ENCODE measurements around the gene KCNJ11. TPM values are rescaled to one million over a fixed set of nuclear protein-coding genes. Genes with fewer than 3 reads are reported as not detected.

The KCNJ11 gene
- total and polyA plus RNA-seq, 2 experiments from 2014 or later: not detected

DNA sequence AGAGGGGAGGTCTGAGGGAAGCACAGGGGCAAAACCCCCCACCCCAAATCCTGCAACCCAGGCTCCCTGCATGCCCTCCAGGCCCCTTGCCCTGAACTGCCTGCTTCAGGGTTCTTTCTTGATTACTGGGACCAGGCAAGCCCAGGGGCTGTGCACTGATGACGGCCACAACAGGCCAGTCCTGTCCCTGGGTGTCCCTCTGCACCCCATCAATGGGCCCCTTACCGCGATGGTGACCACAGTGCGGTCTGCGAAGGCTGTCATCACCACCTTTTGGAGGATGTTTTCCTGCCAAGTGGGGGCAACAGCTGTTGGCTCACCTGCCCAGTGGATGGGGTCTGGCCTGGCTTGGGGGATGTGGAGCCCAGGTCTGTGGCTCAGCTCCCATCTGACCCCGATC is 5.0 kb upstream of the KCNJ11 start:
- Histone ChIP-seq H2AFZ (no peak overlapping the region), H3K4me3 (no peak overlapping the region), H3K27me3 (replicated peaks; ENCODE audit: insufficient read depth) (peaks cover 5% of the 10 kb centered on the region; the same call in 1 of the 2 replicates), H3K4me1 (ENCODE audit: insufficient read depth) (no peaks in the 10 kb centered on the region), H3K36me3 (ENCODE audit: low read depth) (no peaks in the 10 kb centered on the region), H3K9me3 (ENCODE audit: low read depth) (no peaks in the 10 kb centered on the region), H3K9ac (no peak overlapping the region), H3K27ac (no peak overlapping the region), H3K9me2 (ENCODE audit: insufficient read depth) (no peaks in the 10 kb centered on the region), H3K4me2 (ENCODE audit: unreplicated experiment) (no peak overlapping the region), H4K20me1 (ENCODE audit: insufficient read depth) (no peaks in the 10 kb centered on the region), H3K79me2 (ENCODE audit: insufficient read depth) (no peaks in the 10 kb centered on the region), H3F3A (ENCODE audit: insufficient read depth) (no peaks in the 10 kb centered on the region)
- in situ Hi-C loops (cut with MboI): no loop called here
- TF ChIP-seq EZH2 (IDR thresholded peaks at IDR 0.05; ENCODE audit: insufficient read depth, poor library complexity, severe bottlenecking) (no peak), EZH2phosphoT487 (IDR thresholded peaks at IDR 0.05; ENCODE audit: insufficient read depth, low read depth) (no peak)
- WGBS, 2 experiments (ENCODE audit: low coverage in 1 of 2, low lambda C conversion rate in 2 of 2, missing lambda C conversion rate in 2 of 2): 71 to 86% methylated on average over 5 to 6 of the region's 6 CpGs
- DNase-seq: no peak

DNA sequence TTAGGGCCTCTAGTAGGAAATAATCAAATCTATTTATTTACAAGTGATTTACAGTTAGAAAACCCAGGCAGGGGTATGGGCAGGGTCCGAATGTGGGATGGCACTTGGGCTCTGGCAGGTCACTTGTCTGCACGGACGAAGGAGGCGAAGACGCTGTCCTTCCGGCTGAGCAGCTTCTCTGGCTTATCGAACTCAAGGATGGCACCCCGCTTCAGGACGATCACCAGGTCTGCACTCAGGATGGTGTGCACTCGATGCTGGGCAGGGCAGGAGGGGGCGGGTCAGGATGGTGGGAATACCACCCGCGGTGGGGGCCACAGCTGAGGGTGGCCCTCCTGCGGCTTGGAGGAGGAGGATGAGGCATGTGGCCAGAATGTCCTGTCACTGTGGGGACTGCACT is 4.4 kb upstream of the KCNJ11 start:
- WGBS, 2 experiments (ENCODE audit: low coverage in 1 of 2, low lambda C conversion rate in 2 of 2, missing lambda C conversion rate in 2 of 2): 71 to 75% methylated on average over 10 to 14 of the region's 14 CpGs
- H3K4me1 ChIP-seq (ENCODE audit: insufficient read depth): no peaks in the 10 kb centered on the region
- H3K4me3 ChIP-seq: no peak overlapping the region
- H2AFZ ChIP-seq: no peak overlapping the region
- H3K27me3 ChIP-seq (replicated peaks; ENCODE audit: insufficient read depth): peaks cover 5% of the 10 kb centered on the region; the same call in 1 of the 2 replicates
- no peaks in the 10 kb centered on the region for H4K20me1 ChIP-seq (ENCODE audit: insufficient read depth)
- TF ChIP-seq EZH2phosphoT487 (IDR thresholded peaks at IDR 0.05; ENCODE audit: insufficient read depth, low read depth) (no peak), EZH2 (IDR thresholded peaks at IDR 0.05; ENCODE audit: insufficient read depth, poor library complexity, severe bottlenecking) (no peak)
- no peaks in the 10 kb centered on the region for H3K9me3 ChIP-seq (ENCODE audit: low read depth)
- H3K4me2 ChIP-seq (ENCODE audit: unreplicated experiment): no peak overlapping the region
- H3K9ac ChIP-seq: no peak overlapping the region
- no peak for DNase-seq
- in situ Hi-C loops (cut with MboI): no loop called here
- no peaks in the 10 kb centered on the region for H3K36me3 ChIP-seq (ENCODE audit: low read depth)
- H3K9me2 ChIP-seq (ENCODE audit: insufficient read depth): no peaks in the 10 kb centered on the region
- H3K79me2 ChIP-seq (ENCODE audit: insufficient read depth): no peaks in the 10 kb centered on the region
- H3F3A ChIP-seq (ENCODE audit: insufficient read depth): no peaks in the 10 kb centered on the region
- no peak overlapping the region for H3K27ac ChIP-seq

DNA sequence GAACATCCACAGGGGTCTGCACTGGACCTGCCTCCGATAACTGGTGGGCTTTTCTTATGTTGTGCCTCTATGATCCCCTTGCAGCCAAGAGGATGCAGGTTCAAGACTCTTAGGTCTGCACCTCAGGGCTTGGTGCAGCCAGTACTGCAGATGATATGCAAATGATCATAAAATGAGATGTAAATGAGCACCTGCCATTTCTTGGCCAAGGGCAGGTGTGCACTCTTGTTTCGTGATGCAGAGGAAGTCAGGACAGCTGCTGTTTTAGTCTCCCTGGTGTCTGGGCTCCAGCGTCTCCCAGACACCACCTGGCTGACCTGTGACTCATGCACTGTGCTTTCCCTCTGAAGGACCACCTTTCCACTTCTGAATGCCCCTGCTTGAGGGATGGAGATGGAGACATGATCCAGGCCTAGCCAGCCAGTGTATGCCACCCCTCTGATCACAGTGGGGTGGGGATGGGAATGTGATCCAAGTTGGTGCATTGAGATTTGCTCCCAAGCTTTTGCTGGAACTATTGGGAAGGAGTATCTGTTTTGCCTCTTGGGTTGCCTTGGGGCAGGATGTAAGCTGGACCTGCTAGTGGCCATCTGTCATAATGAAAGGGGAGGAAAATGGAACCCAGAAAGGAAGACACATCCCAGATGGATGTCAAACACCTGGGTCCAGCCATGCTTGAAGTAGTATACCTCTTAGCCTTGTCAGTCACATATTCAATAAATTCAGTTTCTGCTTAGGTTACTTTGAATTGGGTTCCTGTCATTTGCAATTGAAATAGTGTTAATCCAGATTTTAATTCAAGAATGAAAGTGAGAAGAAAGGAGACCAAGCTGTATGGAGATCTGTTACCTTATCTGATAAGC is 3.3 kb upstream of the KCNJ11 start:
- DNase-seq: no peak
- Histone ChIP-seq H3F3A (ENCODE audit: insufficient read depth) (no peaks in the 10 kb centered on the region), H3K9me3 (ENCODE audit: low read depth) (no peaks in the 10 kb centered on the region), H3K9me2 (ENCODE audit: insufficient read depth) (no peaks in the 10 kb centered on the region), H3K9ac (no peak overlapping the region), H3K4me3 (no peak overlapping the region), H3K36me3 (ENCODE audit: low read depth) (no peaks in the 10 kb centered on the region), H3K4me2 (ENCODE audit: unreplicated experiment) (no peak overlapping the region), H3K27ac (no peak overlapping the region), H3K4me1 (ENCODE audit: insufficient read depth) (no peaks in the 10 kb centered on the region), H2AFZ (no peak overlapping the region), H3K27me3 (replicated peaks; ENCODE audit: insufficient read depth) (0 out of 2 replicates have a peak, but pooled peaks cover 5% of the 10 kb centered on the region), H4K20me1 (ENCODE audit: insufficient read depth) (no peaks in the 10 kb centered on the region), H3K79me2 (ENCODE audit: insufficient read depth) (no peaks in the 10 kb centered on the region)
- in situ Hi-C loops (cut with MboI): no loop called here
- WGBS, 2 experiments (ENCODE audit: low coverage in 1 of 2, low lambda C conversion rate in 2 of 2, missing lambda C conversion rate in 2 of 2): 85 to 89% methylated on average over 3 of the region's 3 CpGs
- TF ChIP-seq EZH2 (IDR thresholded peaks at IDR 0.05; ENCODE audit: insufficient read depth, poor library complexity, severe bottlenecking): no peak
- TF ChIP-seq EZH2phosphoT487 (IDR thresholded peaks at IDR 0.05; ENCODE audit: insufficient read depth, low read depth): no peak

DNA sequence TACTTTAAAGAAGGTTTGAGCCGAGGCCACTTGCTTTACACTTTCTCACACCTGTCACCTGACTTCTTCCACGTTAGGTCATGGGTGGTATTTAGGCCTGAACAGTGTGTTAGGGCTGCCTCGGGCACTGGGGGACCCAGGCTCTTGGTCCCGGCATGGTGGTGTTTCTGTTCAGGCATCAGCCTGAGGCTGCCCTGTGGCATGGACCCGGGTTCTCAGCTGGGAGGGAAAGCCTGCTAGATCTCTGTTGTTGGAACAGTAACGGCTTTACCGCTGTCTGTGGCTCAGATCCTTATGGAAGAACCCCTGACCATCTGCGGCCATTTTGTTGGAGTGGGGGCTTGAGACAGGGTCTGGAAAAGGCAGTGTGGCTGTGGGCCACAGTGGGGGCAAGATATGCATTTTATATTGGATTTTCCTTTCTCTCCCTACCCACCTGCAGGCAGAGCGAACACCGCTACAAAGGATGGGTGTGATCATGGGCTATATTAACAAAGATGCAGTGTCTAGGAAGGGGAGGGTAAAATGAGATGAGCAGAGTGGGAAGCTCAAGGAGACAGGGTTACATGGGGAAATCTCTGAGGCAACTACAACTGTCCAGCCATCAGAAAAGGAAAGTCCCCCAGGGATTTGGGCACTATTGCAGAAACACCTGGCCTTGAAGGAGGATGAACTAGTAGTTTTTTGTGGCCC is 1.6 kb upstream of the KCNJ11 start:
- DNase-seq: no peak
- WGBS, 2 experiments (ENCODE audit: low coverage in 1 of 2, low lambda C conversion rate in 2 of 2, missing lambda C conversion rate in 2 of 2): 59 to 62% methylated on average over 10 of the region's 10 CpGs
- Histone ChIP-seq H2AFZ (no peak overlapping the region), H3F3A (ENCODE audit: insufficient read depth) (no peaks in the 10 kb centered on the region), H3K27ac (no peak overlapping the region), H3K9me3 (ENCODE audit: low read depth) (no peaks in the 10 kb centered on the region), H3K27me3 (replicated peaks; ENCODE audit: insufficient read depth) (0 out of 2 replicates have a peak, but pooled peaks cover 5% of the 10 kb centered on the region), H3K4me1 (ENCODE audit: insufficient read depth) (no peaks in the 10 kb centered on the region), H3K4me3 (no peak overlapping the region), H3K9ac (no peak overlapping the region), H3K9me2 (ENCODE audit: insufficient read depth) (no peaks in the 10 kb centered on the region), H3K79me2 (ENCODE audit: insufficient read depth) (no peaks in the 10 kb centered on the region), H3K4me2 (ENCODE audit: unreplicated experiment) (no peak overlapping the region), H3K36me3 (ENCODE audit: low read depth) (no peaks in the 10 kb centered on the region), H4K20me1 (ENCODE audit: insufficient read depth) (no peaks in the 10 kb centered on the region)
- in situ Hi-C loops (cut with MboI): loop anchor here (10.0 kb wide), 1 partner anchor 115 kb away; no protein-coding TSS in a partner anchor
- TF ChIP-seq EZH2 (IDR thresholded peaks at IDR 0.05; ENCODE audit: insufficient read depth, poor library complexity, severe bottlenecking): no peak
- no peak for TF ChIP-seq EZH2phosphoT487 (IDR thresholded peaks at IDR 0.05; ENCODE audit: insufficient read depth, low read depth)
